ENCODE data around the gene FMR1.

The FMR1 gene

DNA sequence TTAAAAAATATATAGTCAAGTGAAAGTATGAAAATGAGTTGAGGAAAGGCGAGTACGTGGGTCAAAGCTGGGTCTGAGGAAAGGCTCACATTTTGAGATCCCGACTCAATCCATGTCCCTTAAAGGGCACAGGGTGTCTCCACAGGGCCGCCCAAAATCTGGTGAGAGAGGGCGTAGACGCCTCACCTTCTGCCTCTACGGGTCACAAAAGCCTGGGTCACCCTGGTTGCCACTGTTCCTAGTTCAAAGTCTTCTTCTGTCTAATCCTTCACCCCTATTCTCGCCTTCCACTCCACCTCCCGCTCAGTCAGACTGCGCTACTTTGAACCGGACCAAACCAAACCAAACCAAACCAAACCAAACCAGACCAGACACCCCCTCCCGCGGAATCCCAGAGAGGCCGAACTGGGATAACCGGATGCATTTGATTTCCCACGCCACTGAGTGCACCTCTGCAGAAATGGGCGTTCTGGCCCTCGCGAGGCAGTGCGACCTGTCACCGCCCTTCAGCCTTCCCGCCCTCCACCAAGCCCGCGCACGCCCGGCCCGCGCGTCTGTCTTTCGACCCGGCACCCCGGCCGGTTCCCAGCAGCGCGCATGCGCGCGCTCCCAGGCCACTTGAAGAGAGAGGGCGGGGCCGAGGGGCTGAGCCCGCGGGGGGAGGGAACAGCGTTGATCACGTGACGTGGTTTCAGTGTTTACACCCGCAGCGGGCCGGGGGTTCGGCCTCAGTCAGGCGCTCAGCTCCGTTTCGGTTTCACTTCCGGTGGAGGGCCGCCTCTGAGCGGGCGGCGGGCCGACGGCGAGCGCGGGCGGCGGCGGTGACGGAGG, at the start of gene FMR1 (continued):
- TF ChIP-seq ZNF2 (tag by site-specific recombination; IDR thresholded peaks at IDR 0.05) (no peak), ZNF600 (tag by site-specific recombination; IDR thresholded peaks at IDR 0.05) (peak; percentile 65; the same call in 1 of the 2 replicates), ZNF624 (tag by site-specific recombination; IDR thresholded peaks at IDR 0.05) (no peak), ZXDB (tag by site-specific recombination; IDR thresholded peaks at IDR 0.05) (peak; percentile 26; the same call in 1 of the 2 replicates), PRDM4 (tag by site-specific recombination; IDR thresholded peaks at IDR 0.05) (no peak), ZNF776 (tag by site-specific recombination; IDR thresholded peaks at IDR 0.05; ENCODE audit: borderline replicate concordance) (no peak), ZBTB1 (tag by site-specific recombination; IDR thresholded peaks at IDR 0.05) (no peak), GLIS1 (tag by site-specific recombination; IDR thresholded peaks at IDR 0.05) (peak; percentile 41), INSM2 (tag by site-specific recombination; IDR thresholded peaks at IDR 0.05) (no peak), SP3 (tag by site-specific recombination; IDR thresholded peaks at IDR 0.05) (peak; percentile 60), SETDB1 (IDR thresholded peaks at IDR 0.05; ENCODE audit: insufficient read length, low read length) (no peak), ZNF341 (tag by site-specific recombination; IDR thresholded peaks at IDR 0.05; ENCODE audit: low read depth) (peak; percentile 78), ZNF335 (tag by site-specific recombination; conservative IDR thresholded peaks at IDR 0.05) (peak; percentile 29), ZNF24 (tag by site-specific recombination; IDR thresholded peaks at IDR 0.05) (no peak), ZNF792 (tag by site-specific recombination; IDR thresholded peaks at IDR 0.05) (no peak)
- TF ChIP-seq, protein P1, sequence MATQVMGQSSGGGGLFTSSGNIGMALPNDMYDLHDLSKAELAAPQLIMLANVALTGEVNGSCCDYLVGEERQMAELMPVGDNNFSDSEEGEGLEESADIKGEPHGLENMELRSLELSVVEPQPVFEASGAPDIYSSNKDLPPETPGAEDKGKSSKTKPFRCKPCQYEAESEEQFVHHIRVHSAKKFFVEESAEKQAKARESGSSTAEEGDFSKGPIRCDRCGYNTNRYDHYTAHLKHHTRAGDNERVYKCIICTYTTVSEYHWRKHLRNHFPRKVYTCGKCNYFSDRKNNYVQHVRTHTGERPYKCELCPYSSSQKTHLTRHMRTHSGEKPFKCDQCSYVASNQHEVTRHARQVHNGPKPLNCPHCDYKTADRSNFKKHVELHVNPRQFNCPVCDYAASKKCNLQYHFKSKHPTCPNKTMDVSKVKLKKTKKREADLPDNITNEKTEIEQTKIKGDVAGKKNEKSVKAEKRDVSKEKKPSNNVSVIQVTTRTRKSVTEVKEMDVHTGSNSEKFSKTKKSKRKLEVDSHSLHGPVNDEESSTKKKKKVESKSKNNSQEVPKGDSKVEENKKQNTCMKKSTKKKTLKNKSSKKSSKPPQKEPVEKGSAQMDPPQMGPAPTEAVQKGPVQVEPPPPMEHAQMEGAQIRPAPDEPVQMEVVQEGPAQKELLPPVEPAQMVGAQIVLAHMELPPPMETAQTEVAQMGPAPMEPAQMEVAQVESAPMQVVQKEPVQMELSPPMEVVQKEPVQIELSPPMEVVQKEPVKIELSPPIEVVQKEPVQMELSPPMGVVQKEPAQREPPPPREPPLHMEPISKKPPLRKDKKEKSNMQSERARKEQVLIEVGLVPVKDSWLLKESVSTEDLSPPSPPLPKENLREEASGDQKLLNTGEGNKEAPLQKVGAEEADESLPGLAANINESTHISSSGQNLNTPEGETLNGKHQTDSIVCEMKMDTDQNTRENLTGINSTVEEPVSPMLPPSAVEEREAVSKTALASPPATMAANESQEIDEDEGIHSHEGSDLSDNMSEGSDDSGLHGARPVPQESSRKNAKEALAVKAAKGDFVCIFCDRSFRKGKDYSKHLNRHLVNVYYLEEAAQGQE (tag by site-specific recombination; IDR thresholded peaks at IDR 0.05), result no peak

GRCh38 chrX:147875866-147876596, 35.7 kb upstream of the FMR1 start:
- ChIA-PET POLR2A (no interaction called here), CTCF (no interaction called here)
- H3K4me3 ChIP-seq (ENCODE audit: low read depth, low read length), result no peak overlapping the region
- no peaks in the 10 kb centered on the region for H3K36me3 ChIP-seq (ENCODE audit: control insufficient read depth in 2 of 2, insufficient read depth in 1 of 2, low read length in 2 of 2)
- H3K9me3 ChIP-seq (ENCODE audit: control insufficient read depth, insufficient read depth, low read depth, low read length), result no peaks in the 10 kb centered on the region; the same call in 1 of the 2 replicates
- no peak overlapping the region for H3K27ac ChIP-seq (ENCODE audit: extremely low read depth, low read depth, low read length)
- H3K4me1 ChIP-seq (ENCODE audit: control insufficient read depth, insufficient read depth, low read length), result no peaks in the 10 kb centered on the region
- TF ChIP-seq ZFP41 (tag by site-specific recombination; IDR thresholded peaks at IDR 0.05; ENCODE audit: borderline replicate concordance) (no peak), ZNF548 (tag by site-specific recombination; IDR thresholded peaks at IDR 0.05) (no peak), ZBTB21 (tag by site-specific recombination; IDR thresholded peaks at IDR 0.05) (no peak), ZNF747 (tag by site-specific recombination; IDR thresholded peaks at IDR 0.05) (no peak), PRDM6 (tag by site-specific recombination; IDR thresholded peaks at IDR 0.05) (no peak)

All from HEK293 (cell line).